NCI-H146 (cell line): Measurements from ENCODE around the gene TMEM272.

Experiments
- DNase-seq: peaks from one replicate; lab custom pipeline; 2025; lab: John Stamatoyannopoulos, UW

Gene TMEM272

DNA sequence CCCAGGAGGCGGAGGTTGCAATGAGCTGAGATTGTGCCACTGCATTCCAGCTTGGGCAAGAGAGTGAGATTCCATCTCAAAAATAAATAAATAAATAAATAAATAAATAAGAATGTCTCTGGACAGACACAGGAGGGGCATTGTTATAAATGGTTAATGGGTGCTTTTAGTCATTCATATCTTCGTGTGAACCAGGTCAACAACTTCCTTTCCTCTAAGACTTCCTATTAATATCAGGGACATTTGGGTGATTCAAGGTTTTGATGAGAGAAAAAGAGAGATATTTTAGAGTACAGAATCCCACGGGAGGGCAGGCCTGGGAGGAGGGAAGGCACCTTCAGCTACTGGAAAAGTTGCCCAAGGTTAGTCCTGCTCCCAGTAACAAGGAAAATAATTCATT, 64.9 kb downstream of the TMEM272 start:
- no peak for DNase-seq

GRCh38 chr13:51778392-51778791, 66.6 kb downstream of the TMEM272 start:
- no peak for DNase-seq

- DNase-seq: no peak
These were observed 67.1 kb downstream of the TMEM272 start for GRCh38 chr13:51777921-51778320.

DNA sequence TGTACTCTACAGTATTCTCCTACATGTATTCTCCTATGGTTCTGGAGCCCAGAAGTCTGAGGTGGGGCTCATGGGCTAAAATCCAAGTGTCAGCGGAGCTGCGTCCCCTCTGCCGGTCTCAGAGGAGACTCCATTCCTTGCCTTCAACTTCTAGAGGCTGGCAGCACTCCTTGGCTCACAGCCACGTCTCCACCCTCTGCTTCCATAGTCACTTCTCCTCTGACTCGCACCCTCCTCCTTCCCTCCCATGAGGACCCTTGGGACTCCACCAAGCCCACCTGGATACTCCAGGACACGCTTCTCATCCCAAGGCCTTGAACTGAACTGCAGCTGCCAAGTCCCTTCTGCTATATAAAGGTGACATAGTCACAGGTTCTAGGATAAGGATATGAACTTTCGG, 68.8 kb downstream of the TMEM272 start:
- no peak for DNase-seq

DNA sequence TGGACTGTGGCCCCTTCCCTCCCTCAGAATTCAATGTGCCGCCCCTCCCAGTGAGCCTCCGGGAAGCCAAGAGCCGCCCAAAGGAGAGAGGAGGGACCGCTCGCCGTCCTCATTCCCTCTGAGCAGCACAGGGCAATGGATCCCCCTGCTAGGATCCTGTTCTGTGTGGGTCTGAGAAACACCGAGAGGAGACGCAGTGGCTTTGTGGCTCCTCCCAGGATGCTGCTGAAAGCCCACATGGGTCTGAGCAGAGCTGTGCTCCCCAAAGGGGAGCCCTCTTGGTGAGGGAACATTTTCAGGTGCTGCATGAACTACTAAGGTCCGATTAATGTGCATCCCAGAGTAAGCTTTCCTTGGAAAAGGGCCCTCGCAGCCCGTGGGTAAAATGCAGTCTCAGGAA, 71.5 kb downstream of the TMEM272 start:
- no peak for DNase-seq

- no peak for DNase-seq
These were observed 72.2 kb downstream of the TMEM272 start for GRCh38 chr13:51772781-51773180.

DNA sequence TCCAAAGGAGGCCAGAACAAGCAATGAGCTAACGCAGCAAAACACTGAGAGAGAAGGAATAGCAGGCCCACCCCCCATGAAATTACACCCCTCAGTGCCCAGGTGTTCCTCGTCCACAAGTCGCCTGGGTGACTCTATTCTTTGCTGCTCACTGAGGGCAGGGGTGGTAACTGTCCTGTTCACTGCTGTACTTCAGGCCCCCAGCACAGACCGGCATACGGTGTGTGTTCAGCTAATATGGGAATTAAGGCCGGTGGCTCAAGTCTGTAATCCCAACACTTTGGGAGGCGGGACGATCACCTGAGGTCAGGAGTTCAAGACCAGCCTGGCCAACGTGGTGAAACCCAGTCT, 72.9 kb downstream of the TMEM272 start:
- DNase-seq: no peak

DNA sequence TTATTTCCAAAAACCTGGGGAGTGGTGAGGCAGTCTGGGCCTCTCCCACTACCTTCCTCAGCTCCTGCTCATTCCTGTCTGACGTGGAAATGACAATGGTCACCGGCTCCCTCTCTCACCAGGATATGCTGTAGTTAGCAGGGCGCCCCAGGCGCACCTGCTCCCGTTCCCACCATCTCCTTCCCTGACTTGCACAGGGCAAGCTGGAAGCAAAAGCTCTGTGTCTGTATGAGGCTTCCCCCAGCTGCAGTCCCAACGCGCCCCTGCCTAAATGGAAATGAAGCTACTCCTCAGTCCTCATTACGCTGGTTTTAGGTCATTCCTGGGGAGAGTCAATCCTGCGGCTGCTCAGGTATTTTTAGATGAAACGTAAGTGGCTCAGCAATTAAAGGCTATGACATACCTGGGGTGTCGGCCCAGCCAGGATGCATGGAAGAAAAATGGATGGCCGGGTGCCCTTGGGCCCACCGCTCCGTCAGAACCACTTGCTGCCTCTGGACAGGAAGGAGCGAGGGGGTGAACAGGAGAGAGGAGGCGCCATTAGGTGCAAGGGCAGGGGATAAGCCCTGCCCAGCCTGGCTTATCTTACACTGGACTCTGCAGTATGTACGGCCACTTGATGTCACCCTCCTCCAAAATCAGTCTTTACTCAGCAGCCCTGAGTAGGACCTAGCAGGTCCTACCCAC, 73.4 kb downstream of the TMEM272 start:
- no peak for DNase-seq

- DNase-seq: no peak
These were observed 74.1 kb downstream of the TMEM272 start for GRCh38 chr13:51770681-51771417.

GRCh38 chr13:51770160-51770559, 74.8 kb downstream of the TMEM272 start:
- no peak for DNase-seq

DNA sequence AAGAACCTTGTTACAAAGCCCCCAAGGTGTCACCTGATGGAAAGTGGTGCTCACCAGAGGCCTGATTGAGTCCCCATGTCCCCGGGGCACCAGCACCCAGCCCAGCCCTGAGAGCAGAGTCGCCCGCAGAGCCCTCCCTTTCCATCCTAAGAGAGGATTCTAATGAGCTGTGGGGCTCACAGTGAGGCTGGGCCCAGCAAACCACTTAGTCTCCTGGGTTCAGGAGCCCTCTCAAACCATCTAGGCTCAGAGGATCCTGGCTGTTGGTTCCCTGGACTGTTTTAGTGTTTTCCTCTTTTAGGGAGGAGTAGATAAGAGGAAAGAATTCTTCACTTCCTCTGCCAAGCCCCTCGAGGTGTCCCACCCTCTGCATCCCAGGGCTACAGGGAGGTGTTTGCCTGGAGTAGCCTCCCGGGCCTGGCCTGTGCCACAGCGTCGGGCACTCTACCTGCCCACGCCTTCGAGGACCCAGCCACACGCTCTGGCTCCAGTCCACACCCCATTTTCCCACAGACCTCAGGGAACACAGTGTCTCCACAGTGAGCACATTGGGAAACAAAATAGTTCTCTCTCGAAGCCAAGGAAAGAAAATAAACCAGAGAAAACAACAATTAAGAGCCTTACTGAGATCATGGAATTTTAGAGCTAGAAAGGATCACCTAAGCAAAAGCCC, 75.4 kb downstream of the TMEM272 start:
- no peak for DNase-seq

- no peak for DNase-seq
These were observed 76.0 kb downstream of the TMEM272 start for GRCh38 chr13:51768976-51769375.

- no peak for DNase-seq
These were observed 76.5 kb downstream of the TMEM272 start for GRCh38 chr13:51768378-51768921.

DNA sequence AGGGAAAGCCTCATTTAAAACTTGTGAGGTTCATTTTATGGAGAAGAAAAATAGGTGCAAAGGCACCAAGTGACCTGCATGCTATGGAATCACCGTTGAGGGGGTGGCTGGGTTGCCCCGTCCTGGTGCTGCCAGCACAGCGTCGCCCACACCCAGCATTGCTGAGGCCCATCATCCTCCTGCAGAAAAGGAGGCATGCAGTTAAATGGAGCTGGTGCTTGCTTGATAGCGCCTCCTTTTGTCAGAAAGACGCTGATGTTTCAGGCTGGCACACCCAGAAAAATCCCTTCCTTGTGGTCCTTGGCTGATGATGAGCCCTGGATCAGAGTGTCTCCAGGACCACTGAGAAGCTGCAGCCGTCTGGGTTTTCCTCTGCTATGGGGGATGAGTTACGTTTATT, 77.9 kb downstream of the TMEM272 start:
- DNase-seq: no peak

DNA sequence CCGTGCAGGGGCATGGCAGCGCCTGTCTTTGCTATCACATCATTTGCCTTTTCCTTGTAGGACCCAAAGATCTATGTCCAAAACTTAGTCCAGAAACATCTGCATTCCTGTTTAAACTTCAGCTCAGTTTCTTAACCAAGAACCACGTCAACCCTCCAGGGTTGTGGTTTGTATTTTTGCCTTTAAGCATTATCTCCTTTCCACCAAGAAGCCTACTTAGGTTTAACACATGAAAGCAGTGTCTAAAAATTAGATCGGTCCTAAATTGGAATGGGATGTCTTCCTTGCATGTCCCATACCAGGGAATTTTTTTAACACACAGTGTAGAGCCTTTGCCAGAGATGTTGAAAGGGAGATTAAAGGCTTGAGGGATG, 79.8 kb downstream of the TMEM272 start:
- no peak for DNase-seq

- peak; percentile 33 for DNase-seq
These were observed 80.5 kb downstream of the TMEM272 start for GRCh38 chr13:51764184-51765141.

GRCh38 chr13:51763486-51763885, 81.5 kb downstream of the TMEM272 start:
- no peak for DNase-seq
